ENCODE results near the gene MEIOSIN.
"Not testable (repeated sequence)": the region's sequence is repeated elsewhere in the genome, so short reads cannot be mapped to it uniquely, and the experiment has no call there.

Gene MEIOSIN

DNA sequence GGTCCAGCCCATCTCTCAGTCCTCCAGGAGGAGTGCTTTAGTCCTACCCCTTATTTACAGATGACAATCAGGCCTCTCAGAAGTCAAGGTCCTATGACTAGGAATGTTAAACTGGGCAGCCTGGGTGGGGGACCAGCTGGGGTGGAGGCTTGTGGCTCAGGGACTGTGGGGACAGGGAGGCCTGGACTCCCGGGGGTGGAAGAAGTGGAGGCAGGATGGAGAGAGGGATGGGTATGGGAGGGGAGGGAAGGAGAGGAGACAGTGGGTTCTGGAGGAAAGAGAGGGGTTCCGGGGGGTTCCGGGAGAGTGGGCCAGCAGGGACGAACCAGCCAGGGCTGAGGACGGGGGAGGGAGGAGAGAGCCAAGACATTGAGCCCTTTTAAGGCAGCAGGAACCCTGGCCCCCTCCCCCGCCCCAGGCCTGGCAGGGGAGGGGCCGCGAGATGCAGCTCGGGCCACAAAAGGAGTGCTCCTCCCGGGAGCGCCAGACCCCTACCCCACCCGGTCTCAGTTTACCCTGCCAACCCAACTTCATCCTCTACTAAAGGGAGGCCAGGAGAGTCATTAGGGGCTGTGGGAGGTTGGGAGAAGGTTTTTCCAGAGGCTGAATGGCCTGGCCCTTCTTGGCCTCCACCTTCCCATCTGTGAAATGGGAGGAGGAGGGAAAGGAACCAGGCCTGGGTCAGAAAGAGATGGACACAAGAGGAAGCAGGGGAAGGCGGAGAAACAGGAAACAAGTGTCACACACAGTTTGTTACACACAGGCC lies 47.4 kb downstream of the MEIOSIN start:
- DNase-seq (ENCODE audit: low read depth): no peak

GRCh38 chr19:45781214-45782161 lies 48.2 kb downstream of the MEIOSIN start:
- no peak for DNase-seq (ENCODE audit: low read depth)

DNA sequence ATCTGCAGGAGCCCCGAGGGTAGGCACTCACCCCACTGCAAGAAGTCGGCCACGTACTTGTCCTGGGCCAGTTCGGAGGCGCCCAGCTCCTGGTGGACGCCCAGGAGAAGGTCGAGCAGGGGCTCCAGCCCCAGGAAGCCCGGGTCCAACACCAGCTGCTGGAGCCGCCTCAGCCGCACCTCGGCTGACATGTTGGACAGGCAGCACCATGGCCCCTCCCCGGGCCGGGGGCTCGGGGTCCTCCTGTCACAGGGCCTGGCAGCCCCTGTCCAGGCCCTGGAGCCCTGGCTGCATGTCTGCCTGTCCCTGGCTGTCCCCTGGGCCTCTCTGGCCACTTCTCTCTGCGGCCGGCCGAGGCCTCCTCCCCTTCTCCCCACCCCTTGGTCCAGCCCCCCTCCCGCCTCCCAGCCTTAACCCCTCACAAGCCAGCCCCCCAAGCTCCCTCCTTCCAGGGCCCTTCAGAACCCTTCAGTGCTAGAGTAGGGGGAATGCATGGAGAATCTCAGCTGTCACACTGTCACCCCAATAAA lies 49.0 kb downstream of the MEIOSIN start, which contains the start of gene DMPK:
TSS of gene DMPK (minus strand) at position 329 of the 530 bp plus-strand sequence. CDS start at position 191, 138 bp downstream.
- no peak for DNase-seq (ENCODE audit: low read depth)

GRCh38 chr19:45782820-45783785 lies 49.9 kb downstream of the MEIOSIN start:
- DNase-seq (ENCODE audit: low read depth): no peak

GRCh38 chr19:45784096-45784495 lies 50.9 kb downstream of the MEIOSIN start:
- DNase-seq (ENCODE audit: low read depth): no peak

- no peak for DNase-seq (ENCODE audit: low read depth)
Observed at GRCh38 chr19:45785097-45785496, 51.9 kb downstream of the MEIOSIN start.

DNA sequence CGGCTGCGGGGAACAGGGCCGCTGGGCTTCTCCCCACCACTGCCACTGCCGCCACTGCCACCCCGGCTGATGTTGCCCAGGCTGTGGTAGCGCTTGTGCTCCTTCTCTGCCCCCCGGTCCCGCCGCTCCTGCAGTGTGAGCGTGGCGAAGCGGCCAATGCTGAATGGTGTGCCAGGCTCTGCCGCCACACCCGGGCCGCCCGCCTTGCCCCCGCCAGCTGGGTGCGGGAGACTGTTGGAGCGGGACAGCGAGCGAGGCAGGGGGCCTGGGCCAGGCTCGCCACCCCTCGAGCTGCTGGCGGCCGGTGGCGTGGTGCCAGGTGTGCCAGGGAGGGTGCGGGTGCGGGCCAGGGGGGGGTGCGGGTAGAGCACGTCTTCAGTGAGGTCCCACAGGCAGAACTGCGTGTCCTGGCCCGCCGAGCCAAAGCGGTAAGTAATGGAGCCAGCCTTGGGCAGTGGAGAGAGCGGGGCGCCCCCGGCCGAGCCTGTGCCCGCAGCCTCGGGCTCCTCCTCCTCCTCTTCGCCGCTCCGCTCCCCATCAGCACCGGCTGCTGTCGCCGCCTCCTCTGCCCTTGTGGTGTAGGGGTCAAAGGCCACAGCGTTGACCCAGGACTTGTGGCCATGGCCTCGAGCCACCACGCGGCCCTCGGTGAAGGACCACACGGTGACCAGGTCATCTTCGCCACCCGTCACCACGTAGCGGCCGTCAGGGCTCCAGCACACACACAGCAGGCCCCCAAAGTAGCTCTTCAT lies 52.7 kb downstream of the MEIOSIN start:
- no peak for DNase-seq (ENCODE audit: low read depth)

- DNase-seq (ENCODE audit: low read depth): no peak
Observed at GRCh38 chr19:45786533-45786894, 53.3 kb downstream of the MEIOSIN start.

DNA sequence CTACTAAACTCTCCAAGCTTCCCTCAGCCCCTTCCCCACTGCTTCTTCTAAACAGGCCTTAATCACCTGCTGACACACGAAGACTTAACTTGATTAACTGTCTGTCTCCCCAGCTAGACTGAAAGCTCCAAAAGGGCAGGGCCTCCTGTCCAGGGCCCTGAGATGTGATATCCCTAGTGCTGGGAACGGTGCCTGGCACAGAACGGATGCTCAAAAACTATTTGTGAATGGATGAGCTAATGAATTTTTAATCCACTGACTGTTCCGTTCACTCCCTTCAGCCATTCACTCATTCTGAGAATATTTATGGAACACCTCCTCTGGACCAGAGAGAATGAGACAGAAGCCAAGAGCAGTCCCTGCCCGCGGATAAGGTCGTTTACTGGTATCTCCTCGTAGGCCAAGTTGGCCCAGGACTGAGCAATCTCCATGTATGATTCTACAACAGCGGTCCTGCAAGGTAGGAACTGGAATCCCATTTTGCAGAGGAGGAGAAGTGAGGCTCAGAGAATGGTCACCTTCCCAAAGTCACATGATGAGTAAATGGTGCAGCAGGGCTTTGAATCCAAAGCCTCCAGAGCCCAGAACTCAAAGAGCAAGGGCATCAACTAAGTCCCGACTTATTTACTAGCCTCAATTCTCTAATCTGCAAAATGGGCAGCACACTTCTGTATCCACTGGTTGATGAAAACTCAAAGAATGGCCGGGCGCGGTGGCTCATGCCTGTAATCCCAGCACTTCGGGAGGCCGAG lies 56.0 kb downstream of the MEIOSIN start:
- no peak for DNase-seq (ENCODE audit: low read depth)

- DNase-seq (ENCODE audit: low read depth): no peak
Observed at GRCh38 chr19:45790942-45791341, 57.7 kb downstream of the MEIOSIN start.

DNA sequence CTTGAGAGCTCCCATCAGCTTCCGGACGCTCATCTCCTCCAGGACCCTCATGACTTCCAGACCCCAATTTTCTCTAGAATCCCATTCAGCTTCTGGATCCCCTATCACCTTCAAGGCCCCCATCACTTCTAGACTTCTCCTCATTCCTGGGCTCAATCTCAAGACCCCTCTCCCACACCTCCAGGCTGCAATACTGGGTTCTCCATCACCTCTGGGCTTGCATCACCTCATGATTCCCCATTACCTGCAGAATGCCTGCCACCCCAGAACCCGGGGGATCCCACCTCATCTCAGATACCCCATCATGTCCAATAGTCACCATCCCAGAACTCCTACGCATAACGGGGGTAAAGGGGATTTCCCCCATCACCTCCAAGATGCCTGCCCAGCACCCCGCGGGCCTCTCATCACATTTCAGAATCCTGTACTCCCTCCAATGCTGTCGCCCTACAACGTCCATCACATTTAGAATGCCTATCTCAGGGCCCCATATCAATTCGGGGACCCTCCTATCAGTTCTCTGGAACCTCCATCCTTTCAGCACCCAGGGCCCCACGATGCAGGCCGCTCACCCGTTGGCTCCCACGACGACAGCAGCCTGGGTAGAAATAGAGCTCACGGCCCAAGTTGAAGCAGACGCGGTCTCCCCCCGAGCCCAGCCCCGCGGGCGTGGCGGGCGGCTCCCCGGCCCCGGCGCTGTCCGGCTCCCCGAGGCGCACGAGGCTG lies 58.7 kb downstream of the MEIOSIN start:
- no peak for DNase-seq (ENCODE audit: low read depth)

- peak; percentile 100 for DNase-seq (ENCODE audit: low read depth)
Observed at GRCh38 chr19:45792470-45793177, 59.4 kb downstream of the MEIOSIN start, which contains the start of gene DMWD. DMWD (minus strand) TSS chr19:45792845; CDS start chr19:45792756, 89 bp downstream.

DNA sequence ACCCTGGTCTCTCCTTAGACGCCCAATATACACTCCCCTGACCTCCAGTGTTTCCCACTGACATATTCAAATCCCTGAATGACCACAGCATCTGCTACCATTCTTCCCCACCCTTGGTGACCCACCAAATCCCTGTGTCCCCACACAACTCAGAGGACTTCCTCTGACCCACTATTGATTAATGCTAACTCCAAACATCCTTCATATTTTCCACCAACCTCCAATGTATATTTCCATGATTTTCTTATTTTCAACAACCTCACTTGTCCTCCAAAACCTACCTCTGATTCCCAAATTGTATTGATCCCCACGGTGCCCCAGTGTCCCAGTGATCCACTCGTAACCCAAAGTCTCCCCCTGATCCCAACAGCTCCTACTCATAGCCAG lies 59.9 kb downstream of the MEIOSIN start:
- no peak for DNase-seq (ENCODE audit: low read depth)

DNA sequence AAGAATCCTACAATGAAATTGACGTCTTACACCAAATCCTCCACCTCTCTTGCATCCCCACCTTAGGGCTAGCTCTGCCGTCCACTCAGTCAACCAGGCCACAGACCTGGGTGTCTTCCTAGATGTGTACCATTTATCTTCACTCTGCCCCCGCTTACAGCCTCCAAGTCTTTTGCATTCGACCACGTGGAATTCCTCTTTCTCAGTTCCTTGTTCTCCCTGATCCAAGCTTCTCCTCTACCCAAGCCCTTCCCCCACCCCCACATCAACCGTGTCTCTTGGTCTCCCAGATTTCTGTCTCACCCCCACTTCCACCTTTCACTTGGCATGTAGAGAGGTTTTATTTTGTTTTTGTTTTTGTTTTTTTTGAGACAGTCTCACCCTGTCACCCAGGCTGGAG lies 60.6 kb downstream of the MEIOSIN start:
- DNase-seq (ENCODE audit: low read depth): no peak

DNA sequence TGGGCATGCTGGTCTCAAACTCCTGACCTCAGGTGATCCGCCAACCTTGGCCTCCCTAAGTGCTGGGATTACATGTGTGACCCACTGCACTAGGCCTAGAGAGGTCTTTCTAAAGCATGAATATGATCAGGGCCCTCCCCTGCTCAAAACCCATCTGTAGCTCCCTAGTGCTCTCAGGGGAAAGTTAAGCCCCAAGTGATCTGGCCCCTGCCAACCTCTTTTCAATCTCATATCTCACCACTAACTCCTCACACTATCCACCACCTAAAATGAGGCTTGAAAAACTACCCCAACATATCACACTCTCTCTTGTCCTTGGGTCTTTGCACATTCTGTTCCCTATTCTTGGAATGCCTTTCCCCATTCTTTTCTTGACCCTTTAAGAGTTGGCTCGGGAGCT lies 61.4 kb downstream of the MEIOSIN start:
- DNase-seq (ENCODE audit: low read depth): no peak

DNA sequence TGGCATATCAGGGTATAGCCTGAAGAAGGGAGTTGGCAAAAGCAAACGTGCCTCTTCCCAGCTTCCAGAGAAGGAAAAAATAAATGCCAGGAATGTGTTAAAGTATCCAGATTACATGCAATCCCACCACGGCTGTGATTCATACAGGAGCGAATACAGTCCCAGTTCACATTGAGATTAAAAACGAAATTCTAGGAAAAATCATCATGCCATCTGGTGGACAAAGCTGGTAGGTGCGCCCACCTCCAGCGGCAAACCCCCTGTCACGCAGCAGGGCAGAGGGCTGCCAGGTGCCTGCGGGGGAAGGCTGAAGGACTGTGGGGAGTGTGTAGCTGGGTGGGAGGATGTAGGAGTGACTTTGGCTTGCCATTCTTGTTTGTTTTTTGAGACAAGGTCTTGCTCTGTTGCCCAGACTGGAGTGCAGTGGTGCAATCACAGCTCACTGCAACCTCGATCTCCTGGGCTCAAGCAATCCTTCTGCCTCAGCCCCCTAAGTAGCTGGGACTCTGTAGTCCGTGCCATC lies 65.8 kb downstream of the MEIOSIN start:
- peak; percentile 41 for DNase-seq (ENCODE audit: low read depth)

- not testable (repeated sequence) for DNase-seq (ENCODE audit: low read depth)
Observed at GRCh38 chr19:45799541-45799940, 66.3 kb downstream of the MEIOSIN start.

DNA sequence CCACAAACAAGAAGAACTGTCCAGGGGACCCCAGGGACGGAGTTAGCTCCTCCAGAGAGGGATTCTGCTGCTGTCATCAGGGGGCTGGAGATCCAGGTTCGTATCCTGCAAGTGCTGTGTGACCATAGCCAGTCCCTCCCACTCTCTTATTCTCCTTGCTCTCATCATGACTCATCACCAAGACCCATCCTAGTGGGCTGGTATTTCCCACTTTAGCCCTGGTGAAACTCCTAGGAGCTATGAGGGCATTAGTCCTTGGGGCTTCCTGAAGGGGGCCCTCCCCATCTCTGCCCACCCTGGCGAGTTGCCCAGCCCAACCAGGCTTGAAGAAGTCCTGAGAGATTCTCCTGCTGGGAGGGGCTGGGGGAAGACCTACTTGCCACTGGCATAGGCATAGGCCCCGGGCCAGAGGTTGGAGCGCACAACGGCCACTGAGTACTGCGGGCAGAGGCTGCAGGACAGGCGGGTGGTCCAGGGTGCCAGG lies 66.9 kb downstream of the MEIOSIN start:
- DNase-seq (ENCODE audit: low read depth): no peak

All from stimulated activated CD8-positive, alpha-beta memory T cell treated with anti-CD3 and anti-CD28 coated beads, Interleukin-12 subunit alpha, Interleukin-12 subunit beta, amount 100 ng/mL, for 1 hour (primary cell).